GM12873 (cell line): ENCODE data around the gene FAF1.

Source experiments
- CTCF ChIP-seq: IDR thresholded peaks from 2 replicates; pipeline ENCODE4 v1.5.1; 2012; ENCODE audit warnings: low read depth, mild to moderate bottlenecking, moderate library complexity, low read length, control low read depth; ENCODE audit not compliant: insufficient read depth; ENCODE audit errors: missing control alignments

FAF1 gene

GRCh38 chr1:50418600-50419109 lies 541.4 kb downstream of the FAF1 start:
- no peak for TF ChIP-seq CTCF

GRCh38 chr1:50417946-50418599 lies 542.0 kb downstream of the FAF1 start:
- no peak for TF ChIP-seq CTCF

- TF ChIP-seq CTCF, result no peak
Observed at GRCh38 chr1:50417507-50417906, 542.6 kb downstream of the FAF1 start.

- TF ChIP-seq CTCF, result no peak
Observed at GRCh38 chr1:50416553-50417453, 543.3 kb downstream of the FAF1 start.

- no peak for TF ChIP-seq CTCF
Observed at GRCh38 chr1:50416150-50416527, 543.9 kb downstream of the FAF1 start.

GRCh38 chr1:50415235-50416149 lies 544.6 kb downstream of the FAF1 start:
- TF ChIP-seq CTCF, result no peak
